HT1080 (cell line): Measurements from ENCODE around the gene SPCS1. TPM values are rescaled to one million over a fixed set of nuclear protein-coding genes. Genes with fewer than 3 reads are reported as not detected.
A peak's percentile ranks its signal among the peaks of the same experiment; 100 is the strongest.
"Not testable (repeated sequence)": the region's sequence is repeated elsewhere in the genome, so short reads cannot be mapped to it uniquely, and the experiment has no call there.

Experiments
- DNase-seq: peaks from one replicate; pipeline ENCODE4 v3.0.0-alpha.2; 2015; ENCODE audit warnings: low read depth
- polyA plus RNA-seq, 2 experiments: library from polyadenylated mRNA; depleted of rRNA; stranded (reverse); fragments of >200 nt; gene quantifications; 2 replicates each; pipeline ENCODE4 v1.2.3, GENCODE V29; 2015
- total RNA-seq: library from RNA; depleted of rRNA; stranded (reverse); fragments of >200 nt; shearing (Covaris generic); gene quantifications from 2 replicates; pipeline ENCODE4 v1.2.3, GENCODE V29; 2014; rRNA removed

SPCS1 gene
- total RNA-seq, result 142 and 208 TPM in 2 replicates
- polyA plus RNA-seq (2015; cell fraction: cytosol; rRNA removed), result 303 and 415 TPM in 2 replicates
- polyA plus RNA-seq (2015; cell fraction: nucleus; rRNA removed), result 147 and 166 TPM in 2 replicates

GRCh38 chr3:52705688-52706686 is at the start of gene SPCS1, which contains the start of gene GLT8D1:
Gene SPCS1 (plus strand): TSS chr3:52706106. CDS start chr3:52706247, 141 bp downstream.
Gene GLT8D1 (minus strand): TSS chr3:52705791. CDS start chr3:52700460, 5,331 bp downstream.
- peak; percentile 83 for DNase-seq

GRCh38 chr3:52660046-52660445 is 45.9 kb upstream of the SPCS1 start:
- no peak for DNase-seq

DNA sequence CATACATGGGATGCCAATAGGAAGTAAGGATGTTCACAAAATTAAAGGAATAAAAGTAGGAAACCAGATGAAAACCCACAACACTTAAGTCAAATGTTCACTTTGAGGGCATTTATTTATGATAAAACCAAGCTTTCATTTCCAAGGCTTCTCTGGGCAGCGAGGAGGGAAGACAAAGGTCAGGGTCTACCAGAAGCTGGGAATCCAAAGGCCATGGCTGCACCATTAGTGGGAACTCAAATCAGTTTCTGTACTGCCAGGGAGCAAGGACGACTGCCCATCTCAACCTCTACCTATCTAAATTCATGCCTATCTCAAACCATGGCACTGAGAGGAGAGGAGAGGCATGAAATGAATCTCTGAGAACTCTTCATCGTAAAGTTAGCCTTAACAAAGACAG is 42.8 kb upstream of the SPCS1 start:
- no peak for DNase-seq

GRCh38 chr3:52670621-52671521 is 35.0 kb upstream of the SPCS1 start:
- DNase-seq, result peak; percentile 100

GRCh38 chr3:52671676-52672075 is 34.2 kb upstream of the SPCS1 start:
- no peak for DNase-seq

DNA sequence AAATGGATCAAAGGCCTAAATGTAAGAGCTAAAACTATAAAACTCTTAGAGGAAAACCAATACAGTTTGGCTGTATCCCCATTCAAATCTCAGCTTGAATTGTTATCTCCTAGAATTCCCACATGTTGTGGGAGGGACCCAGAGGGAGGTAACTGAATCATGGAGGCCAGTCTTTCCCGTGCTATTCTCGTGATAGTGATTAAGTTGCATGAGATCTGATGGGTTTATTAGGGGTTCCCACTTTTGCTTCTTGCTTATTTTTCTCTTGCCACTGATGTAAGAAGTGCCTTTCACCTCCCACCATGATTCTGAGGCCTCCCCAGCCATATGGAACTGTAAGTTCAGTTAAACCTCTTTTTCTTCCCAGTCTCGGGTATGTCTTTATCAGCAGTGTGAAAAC is 29.7 kb upstream of the SPCS1 start:
- DNase-seq, result not testable (repeated sequence)

DNA sequence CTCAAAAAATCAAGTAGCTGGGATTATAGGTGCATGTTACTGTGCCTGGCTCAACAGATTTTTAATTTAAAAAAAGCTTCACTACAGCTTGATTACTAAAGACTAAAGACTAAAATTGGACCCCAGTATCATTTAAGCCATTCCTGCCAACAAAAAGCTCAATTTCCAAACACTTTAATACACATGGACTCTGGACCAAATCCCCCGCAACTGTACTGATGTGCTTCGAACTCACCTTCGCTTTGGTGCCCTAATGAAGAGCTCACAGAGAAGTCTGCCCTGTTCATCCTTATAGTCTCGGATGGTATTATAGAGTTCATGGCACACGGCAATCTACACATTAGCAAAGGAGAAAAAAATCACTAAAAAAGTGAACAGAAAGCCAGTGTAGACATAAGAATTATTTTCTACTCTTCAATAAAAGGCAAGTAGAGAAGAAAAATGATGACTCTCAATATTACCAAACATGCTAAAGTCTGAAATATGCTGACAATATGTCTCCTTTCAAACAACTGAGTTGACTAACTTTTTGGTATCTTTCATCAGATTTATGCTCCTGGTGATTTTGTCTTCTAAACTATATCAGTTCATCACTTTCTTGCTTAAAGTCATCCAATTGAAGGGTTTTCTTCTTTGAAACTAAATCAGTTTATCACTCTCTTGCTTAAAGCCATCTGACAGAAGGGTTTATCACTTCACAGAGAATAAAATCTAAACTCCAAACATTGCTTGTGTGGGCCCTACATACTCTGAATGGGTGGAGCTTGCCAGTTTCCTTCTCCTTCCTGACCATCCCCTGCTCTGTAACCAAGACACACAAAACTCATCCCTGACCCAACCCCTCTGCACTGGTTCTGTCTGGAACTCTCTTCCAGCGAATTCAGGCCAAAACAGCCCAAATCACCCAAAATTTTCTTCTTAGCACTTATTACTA is 27.4 kb upstream of the SPCS1 start:
- DNase-seq, result no peak

GRCh38 chr3:52679199-52679538 is 26.7 kb upstream of the SPCS1 start:
- DNase-seq, result no peak

GRCh38 chr3:52679811-52680210 is 26.1 kb upstream of the SPCS1 start:
- DNase-seq, result no peak

GRCh38 chr3:52681596-52681995 is 24.3 kb upstream of the SPCS1 start:
- no peak for DNase-seq

DNA sequence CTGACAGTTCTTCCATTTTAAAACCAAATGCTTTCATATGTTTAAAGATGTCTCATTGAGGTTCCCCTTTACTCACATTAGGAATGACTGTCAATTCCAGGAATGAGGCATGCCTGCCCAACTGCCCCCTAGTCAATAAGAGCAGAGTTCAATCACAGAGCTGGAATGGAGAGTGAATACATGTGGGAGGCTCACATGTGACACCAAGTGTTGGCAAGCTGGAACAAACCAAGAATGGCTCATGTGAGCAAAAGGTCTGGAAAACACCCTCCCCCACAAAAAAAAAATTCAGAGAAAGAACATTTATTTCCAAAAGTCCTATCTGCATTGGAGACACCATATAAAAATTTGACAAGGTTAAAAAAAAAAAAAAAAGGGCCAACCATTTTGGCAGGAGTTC is 23.9 kb upstream of the SPCS1 start:
- peak; percentile 73 for DNase-seq

DNA sequence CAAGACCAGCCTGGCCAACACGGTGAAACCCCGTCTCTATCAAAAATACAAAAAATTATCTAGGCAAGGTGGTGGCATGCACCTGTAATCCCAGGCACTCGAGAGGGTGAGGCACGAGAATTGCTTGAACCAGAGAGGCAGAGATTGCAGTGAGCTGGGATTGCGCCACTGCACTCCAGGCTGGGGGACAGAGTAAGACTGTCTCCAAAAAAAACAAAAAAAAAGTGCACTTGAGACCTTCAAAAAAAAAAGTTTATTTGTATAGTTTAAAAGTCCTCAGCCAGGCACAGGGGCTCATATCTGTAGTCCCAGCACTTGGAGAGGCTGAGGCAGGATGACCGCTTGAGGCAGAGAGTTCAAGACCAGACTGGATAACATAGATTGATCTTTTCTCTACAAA is 22.3 kb upstream of the SPCS1 start:
- DNase-seq, result no peak

- DNase-seq, result no peak
Observed at GRCh38 chr3:52684184-52684583, 21.7 kb upstream of the SPCS1 start.

GRCh38 chr3:52685285-52685708 is 20.6 kb upstream of the SPCS1 start:
- peak; percentile 47 for DNase-seq

- peak; percentile 93 for DNase-seq
Observed at GRCh38 chr3:52685709-52686691, 19.9 kb upstream of the SPCS1 start, which contains the start of the genes GNL3 and PBRM1. Gene GNL3 (plus strand): TSS chr3:52686032. CDS start chr3:52686093, 61 bp downstream. Gene PBRM1 (minus strand): TSS chr3:52685913.

DNA sequence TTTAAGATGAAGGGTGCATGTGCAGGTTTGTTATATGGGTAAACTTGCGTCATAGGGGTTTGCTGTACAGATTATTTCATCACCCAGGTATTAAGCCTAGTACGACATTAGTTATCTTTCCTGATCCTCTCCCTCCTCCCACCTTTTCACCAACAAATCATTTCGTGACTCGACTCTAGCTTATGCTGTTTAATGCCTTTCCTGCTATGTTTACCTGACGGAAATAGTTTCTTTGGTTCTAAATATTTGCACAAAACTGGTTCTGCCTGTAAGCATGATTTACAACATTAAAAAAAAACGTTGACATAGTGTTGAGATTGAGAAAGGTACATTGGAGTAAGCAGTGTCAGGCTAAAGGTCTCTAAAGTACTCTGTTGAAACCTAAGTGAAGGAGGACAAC is 17.6 kb upstream of the SPCS1 start:
- DNase-seq, result no peak

GRCh38 chr3:52689151-52689550 is 16.8 kb upstream of the SPCS1 start:
- DNase-seq, result no peak

DNA sequence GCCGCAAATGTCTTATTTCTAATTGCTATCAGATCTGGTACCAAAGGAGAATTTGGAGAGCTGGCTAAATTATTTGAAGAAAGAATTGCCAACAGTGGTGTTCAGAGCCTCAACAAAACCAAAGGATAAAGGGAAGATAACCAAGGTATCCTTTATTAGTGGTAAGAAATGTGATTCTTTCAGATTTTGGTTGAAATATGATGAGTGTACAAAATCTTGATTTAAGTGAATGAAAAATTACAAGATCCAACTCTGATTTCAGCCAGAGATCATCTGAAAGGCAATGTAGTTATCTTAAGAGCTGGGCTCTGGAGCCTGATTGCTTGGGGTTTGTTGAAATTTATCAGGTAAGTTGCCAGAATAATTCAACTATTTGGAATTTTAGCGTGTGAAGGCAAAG is 15.3 kb upstream of the SPCS1 start:
- DNase-seq, result no peak

GRCh38 chr3:52693071-52693470 is 12.8 kb upstream of the SPCS1 start:
- no peak for DNase-seq
